CD14-positive monocyte (primary cell): Measurements from ENCODE around the gene KAZN. TPM values are rescaled to one million over a fixed set of nuclear protein-coding genes. Genes with fewer than 3 reads are reported as not detected.

ENCODE experiments used
- DNase-seq, 3 donors: peaks; one replicate each; pipeline ENCODE4 v3.0.0-alpha.2; 2011 to 2022
- H2AFZ ChIP-seq: 2 replicates; pipeline ENCODE4 v1.6.0; 2012; ENCODE audit warnings: mild to moderate bottlenecking, low read depth, low read length, inconsistent platforms; ENCODE audit not compliant: insufficient read depth, poor library complexity, severe bottlenecking
- H3K27ac ChIP-seq, 2 donors: 1 replicate in 1 of 2; 2 replicates in 1 of 2; pipeline ENCODE4 v1.5.1; 2012 to 2013; ENCODE audit warnings: low read length in 2 of 2, control low read depth in 1 of 2, inconsistent platforms in 1 of 2, low read depth in 1 of 2, mild to moderate bottlenecking in 1 of 2
- H3K27me3 ChIP-seq, 2 donors: one replicate each; pipeline versions ENCODE4 v1.6.0 to v1.6.1; 2011 to 2013; ENCODE audit warnings: low read length in 2 of 2; ENCODE audit not compliant: control insufficient read depth in 2 of 2, insufficient read depth in 2 of 2
- H3K36me3 ChIP-seq, 2 donors: replicated peaks in 1 of 2; 1 replicate in 1 of 2; 2 replicates in 1 of 2; pipeline versions ENCODE4 v1.5.1 to v1.6.1; 2012 to 2013; ENCODE audit warnings: low read length in 2 of 2, control low read depth in 1 of 2, inconsistent platforms in 1 of 2, mild to moderate bottlenecking in 1 of 2; ENCODE audit not compliant: insufficient read depth in 2 of 2, control insufficient read depth in 1 of 2
- H3K4me1 ChIP-seq, 2 donors: 1 replicate in 1 of 2; 2 replicates in 1 of 2; pipeline versions ENCODE4 v1.5.1 to v1.6.1; 2012 to 2013; ENCODE audit warnings: low read length in 2 of 2, control low read depth in 1 of 2, inconsistent platforms in 1 of 2, mild to moderate bottlenecking in 1 of 2, moderate library complexity in 1 of 2; ENCODE audit not compliant: insufficient read depth in 2 of 2, control insufficient read depth in 1 of 2
- H3K4me2 ChIP-seq: replicated peaks from 2 replicates; pipeline ENCODE3; 2012; ENCODE audit warnings: low read length, moderate library complexity, mild to moderate bottlenecking; ENCODE audit not compliant: poor library complexity, severe bottlenecking; ENCODE audit errors: extremely low read depth
- H3K4me3 ChIP-seq, 3 experiments: fragments of 200-600 bp in 1 of 3; sonication (generic) in 1 of 3; replicated peaks in 1 of 3; 1 replicate in 2 of 3; 2 replicates in 1 of 3; pipeline ENCODE4 v1.5.1; 2011 to 2013; ENCODE audit warnings: low read length in 3 of 3, mild to moderate bottlenecking in 3 of 3, control low read depth in 2 of 3, low read depth in 2 of 3, inconsistent platforms in 1 of 3, moderate library complexity in 1 of 3
- H3K79me2 ChIP-seq: 2 replicates; pipeline ENCODE4 v1.6.0; 2012; ENCODE audit warnings: mild to moderate bottlenecking, control low read depth, inconsistent platforms, low read length, moderate library complexity; ENCODE audit not compliant: insufficient read depth
- H3K9ac ChIP-seq: 2 replicates; pipeline ENCODE4 v1.6.0; 2017; ENCODE audit warnings: low read length, mild to moderate bottlenecking; ENCODE audit not compliant: insufficient read depth, poor library complexity, severe bottlenecking
- H3K9me3 ChIP-seq, 2 donors: replicated peaks in 1 of 2; 1 replicate in 1 of 2; 2 replicates in 1 of 2; pipeline versions ENCODE4 v1.5.1 to v1.6.1; 2012 to 2013; ENCODE audit warnings: low read length in 2 of 2, control low read depth in 1 of 2; ENCODE audit not compliant: control insufficient read depth in 1 of 2, insufficient read depth in 1 of 2
- H4K20me1 ChIP-seq: 2 replicates; pipeline ENCODE4 v1.6.0; 2012; ENCODE audit warnings: mild to moderate bottlenecking, low read length, control low read depth, moderate library complexity; ENCODE audit not compliant: insufficient read depth
- H3K27ac Mint-ChIP-seq, 7 donors: one replicate each; pipeline ENCODE4 v1.8.0; 2020; ENCODE audit warnings: mild to moderate bottlenecking in 7 of 7, mixed read lengths in 7 of 7, moderate library complexity in 6 of 7, inconsistent platforms in 2 of 7
- H3K27me3 Mint-ChIP-seq, 3 donors: one replicate each; pipeline ENCODE4 v1.8.0; 2021 to 2022; ENCODE audit warnings: low read depth in 3 of 3, mild to moderate bottlenecking in 3 of 3, mixed read lengths in 3 of 3, moderate library complexity in 3 of 3, inconsistent platforms in 1 of 3
- H3K36me3 Mint-ChIP-seq, 2 donors: one replicate each; pipeline ENCODE4 v1.8.0; 2020; ENCODE audit warnings: mixed read lengths in 2 of 2, inconsistent platforms in 1 of 2, mild to moderate bottlenecking in 1 of 2
- H3K4me1 Mint-ChIP-seq: one replicate; pipeline ENCODE4 v1.8.0; 2020; ENCODE audit warnings: mild to moderate bottlenecking, mixed read lengths
- H3K4me3 Mint-ChIP-seq, 2 donors: one replicate each; pipeline ENCODE4 v1.8.0; 2020; ENCODE audit warnings: mild to moderate bottlenecking in 2 of 2, mixed read lengths in 2 of 2, moderate library complexity in 1 of 2
- H3K9me3 Mint-ChIP-seq, 7 donors: one replicate each; pipeline ENCODE4 v1.8.0; 2020 to 2022; ENCODE audit warnings: mixed read lengths in 7 of 7, mild to moderate bottlenecking in 6 of 7, moderate library complexity in 6 of 7, inconsistent platforms in 2 of 7
- WGBS: methylation state at CpG from one replicate; pipeline ENCODE4 v1.1.5; 2013; ENCODE audit warnings: missing lambda C conversion rate; ENCODE audit not compliant: insufficient coverage; 5-methylcytosine and 5-hydroxymethylcytosine counted together
- intact Hi-C, 2 donors: fragments of 100-400 bp; cut with micrococcal nuclease; formaldehyde crosslinking; loops; one replicate each; pipeline versions ENCODE4 v1.15.0 to v1.15.1; 2023
- polyA plus RNA-seq, 3 donors: library from polyadenylated mRNA; depleted of rRNA in 1 of 3; unstranded in 2 of 3; stranded (reverse) in 1 of 3; fragments of 300-500 nt in 2 of 3; fragments of >200 nt in 1 of 3; fragmentation: Illumina TruSeq in 2 of 3; gene quantifications; 1 replicate in 2 of 3; 2 replicates in 1 of 3; pipeline ENCODE4 v1.2.3, GENCODE V29; 2012 to 2021
- TF ChIP-seq, protein P1 (sequence below): fragments of 200-600 bp; IDR thresholded peaks from one replicate; pipeline ENCODE4 v1.8.0; 2022; ENCODE audit warnings: antibody characterized with exemption, mild to moderate bottlenecking

The KAZN gene
- polyA plus RNA-seq, 3 donors = not detected

DNA sequence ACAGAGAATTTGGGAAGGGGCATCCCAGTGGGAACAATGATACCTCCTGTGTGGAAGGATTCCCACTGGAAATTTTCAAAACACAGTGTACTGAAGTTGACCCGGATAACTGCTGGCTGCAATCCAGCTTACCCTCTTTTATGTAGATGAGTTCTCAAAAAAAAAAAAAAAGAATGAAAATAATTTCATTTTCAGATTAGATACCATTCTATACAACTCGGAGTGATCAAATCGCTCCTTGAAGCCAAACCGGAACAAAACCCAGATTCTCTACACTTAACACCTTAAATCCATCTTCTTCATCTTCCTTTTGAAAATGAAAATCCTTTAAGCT lies 69.1 kb downstream of the KAZN start:
- no peaks in the 10 kb centered on the region for H3K79me2 ChIP-seq
- intact Hi-C loops = no loop called here
- no peaks in the 10 kb centered on the region for H3K36me3 ChIP-seq
- H3K4me3 ChIP-seq = no peak overlapping the region
- WGBS = no CpG with 5 or more reads among the region's 4 CpGs
- H4K20me1 ChIP-seq = no peaks in the 10 kb centered on the region
- Mint-ChIP-seq H3K27me3 (peaks cover 0 to 3% (median 0%) of the 10 kb centered on the region in 3 donors), H3K9me3 (peaks cover 0 to 3% (median 0%) of the 10 kb centered on the region in 7 donors), H3K27ac (no peak overlapping the region), H3K4me1 (peaks cover 2% of the 10 kb centered on the region), H3K4me3 (no peak overlapping the region), H3K36me3 (no peaks in the 10 kb centered on the region)
- no peaks in the 10 kb centered on the region for H3K27me3 ChIP-seq
- no peak overlapping the region for H2AFZ ChIP-seq
- no peak overlapping the region for H3K27ac ChIP-seq
- DNase-seq = no peak
- TF ChIP-seq, protein P1, sequence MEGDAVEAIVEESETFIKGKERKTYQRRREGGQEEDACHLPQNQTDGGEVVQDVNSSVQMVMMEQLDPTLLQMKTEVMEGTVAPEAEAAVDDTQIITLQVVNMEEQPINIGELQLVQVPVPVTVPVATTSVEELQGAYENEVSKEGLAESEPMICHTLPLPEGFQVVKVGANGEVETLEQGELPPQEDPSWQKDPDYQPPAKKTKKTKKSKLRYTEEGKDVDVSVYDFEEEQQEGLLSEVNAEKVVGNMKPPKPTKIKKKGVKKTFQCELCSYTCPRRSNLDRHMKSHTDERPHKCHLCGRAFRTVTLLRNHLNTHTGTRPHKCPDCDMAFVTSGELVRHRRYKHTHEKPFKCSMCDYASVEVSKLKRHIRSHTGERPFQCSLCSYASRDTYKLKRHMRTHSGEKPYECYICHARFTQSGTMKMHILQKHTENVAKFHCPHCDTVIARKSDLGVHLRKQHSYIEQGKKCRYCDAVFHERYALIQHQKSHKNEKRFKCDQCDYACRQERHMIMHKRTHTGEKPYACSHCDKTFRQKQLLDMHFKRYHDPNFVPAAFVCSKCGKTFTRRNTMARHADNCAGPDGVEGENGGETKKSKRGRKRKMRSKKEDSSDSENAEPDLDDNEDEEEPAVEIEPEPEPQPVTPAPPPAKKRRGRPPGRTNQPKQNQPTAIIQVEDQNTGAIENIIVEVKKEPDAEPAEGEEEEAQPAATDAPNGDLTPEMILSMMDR = no peak
- H3K4me1 ChIP-seq = no peaks in the 10 kb centered on the region
- no peak overlapping the region for H3K9ac ChIP-seq
- H3K9me3 ChIP-seq = no peaks in the 10 kb centered on the region
- no peak overlapping the region for H3K4me2 ChIP-seq

DNA sequence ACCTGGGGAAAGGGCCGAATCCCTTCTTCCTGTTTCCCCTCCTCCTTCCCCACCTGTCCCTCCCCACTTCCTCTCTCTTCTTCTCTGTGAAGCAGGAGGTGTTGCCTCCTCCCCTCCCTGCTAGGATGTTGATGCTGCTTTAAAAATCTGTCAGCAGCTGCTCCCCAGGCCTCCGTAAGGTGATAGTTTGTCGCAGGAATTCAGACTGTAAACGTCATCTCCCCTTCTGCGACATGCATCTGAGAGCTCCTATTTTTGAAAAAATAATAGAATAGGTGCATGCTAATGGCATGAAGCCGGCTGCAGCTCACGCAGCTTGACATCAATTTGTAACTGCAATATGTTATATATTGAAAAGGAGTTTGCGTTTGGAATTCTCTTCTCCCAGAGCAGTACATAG lies 70.1 kb downstream of the KAZN start:
- H3K27me3 Mint-ChIP-seq = peaks cover 0 to 3% (median 0%) of the 10 kb centered on the region in 3 donors
- Histone ChIP-seq H3K4me1 (no peaks in the 10 kb centered on the region), H2AFZ (no peak overlapping the region), H3K79me2 (no peaks in the 10 kb centered on the region), H3K27ac (no peak overlapping the region), H3K9me3 (no peaks in the 10 kb centered on the region), H3K9ac (no peak overlapping the region), H4K20me1 (no peaks in the 10 kb centered on the region), H3K4me3 (no peak overlapping the region), H3K36me3 (no peaks in the 10 kb centered on the region), H3K4me2 (no peak overlapping the region), H3K27me3 (no peaks in the 10 kb centered on the region)
- TF ChIP-seq, protein P1 = no peak
- no peak overlapping the region for H3K27ac Mint-ChIP-seq
- intact Hi-C loops = no loop called here
- no peaks in the 10 kb centered on the region for H3K4me1 Mint-ChIP-seq
- peaks cover 0 to 3% (median 0%) of the 10 kb centered on the region in 7 donors for H3K9me3 Mint-ChIP-seq
- H3K36me3 Mint-ChIP-seq = no peaks in the 10 kb centered on the region
- H3K4me3 Mint-ChIP-seq = no peak overlapping the region
- no peak for DNase-seq
- WGBS = 14% methylated on average over 1 of the region's 8 CpGs
